GM18873 (cell line): ENCODE data around the gene LRRC46.

ENCODE experiments used
- ATAC-seq: cut with Tn5 transposase; IDR thresholded peaks from one replicate; pipeline ENCODE4 v1.9.1; 2021; ENCODE audit warnings: mild to moderate bottlenecking, moderate library complexity, moderate number of reproducible peaks; ENCODE audit not compliant: unreplicated experiment, low FRiP score

The LRRC46 gene

GRCh38 chr17:47872019-47872650, 40.7 kb downstream of the LRRC46 start:
- no peak for ATAC-seq

GRCh38 chr17:47872651-47873161, 41.2 kb downstream of the LRRC46 start:
- no peak for ATAC-seq

- ATAC-seq, result no peak
Measured at GRCh38 chr17:47873200-47874090, 42.0 kb downstream of the LRRC46 start.

- ATAC-seq, result no peak
Measured at GRCh38 chr17:47875011-47875985, 43.8 kb downstream of the LRRC46 start.

GRCh38 chr17:47877368-47878034, 46.0 kb downstream of the LRRC46 start:
- ATAC-seq, result no peak

GRCh38 chr17:47878203-47879027, 46.9 kb downstream of the LRRC46 start:
- no peak for ATAC-seq

GRCh38 chr17:47879028-47879585, 47.6 kb downstream of the LRRC46 start:
- ATAC-seq, result no peak

GRCh38 chr17:47879776-47880454, 48.4 kb downstream of the LRRC46 start:
- no peak for ATAC-seq

GRCh38 chr17:47882247-47882646, 50.8 kb downstream of the LRRC46 start:
- no peak for ATAC-seq

GRCh38 chr17:47882695-47883588, 51.5 kb downstream of the LRRC46 start:
- no peak for ATAC-seq

- ATAC-seq, result no peak
Measured at GRCh38 chr17:47883589-47884426, 52.3 kb downstream of the LRRC46 start.

GRCh38 chr17:47884427-47884740, 52.9 kb downstream of the LRRC46 start:
- ATAC-seq, result no peak

- ATAC-seq, result no peak
Measured at GRCh38 chr17:47884905-47885730, 53.6 kb downstream of the LRRC46 start.
